ENCODE data around the gene NOX4.
"Not testable (repeated sequence)": the region's sequence is repeated elsewhere in the genome, so short reads cannot be mapped to it uniquely, and the experiment has no call there.

DNA sequence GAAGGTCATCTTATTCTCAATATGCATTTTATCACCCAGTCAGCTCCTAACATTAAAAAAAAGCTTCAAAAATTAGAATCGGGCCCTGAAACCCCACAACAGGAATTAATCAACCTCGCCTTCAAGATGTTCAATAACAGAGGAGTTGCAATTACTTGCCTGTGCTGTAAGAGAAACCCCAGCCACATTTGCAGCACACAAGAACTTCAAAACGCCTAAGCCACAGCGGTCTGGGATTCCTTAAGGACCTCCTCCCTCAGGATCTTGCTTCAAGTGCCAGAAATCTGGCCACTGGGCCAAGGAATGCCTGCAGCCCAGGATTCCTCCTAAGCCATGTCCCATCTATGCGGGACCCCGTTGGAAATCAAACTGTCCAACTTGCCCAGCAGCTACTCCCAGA, 108.2 kb downstream of the NOX4 start:
- not testable (repeated sequence) for TF ChIP-seq POLR2AphosphoS5 (IDR thresholded peaks at IDR 0.05)
- TF ChIP-seq, protein P1, sequence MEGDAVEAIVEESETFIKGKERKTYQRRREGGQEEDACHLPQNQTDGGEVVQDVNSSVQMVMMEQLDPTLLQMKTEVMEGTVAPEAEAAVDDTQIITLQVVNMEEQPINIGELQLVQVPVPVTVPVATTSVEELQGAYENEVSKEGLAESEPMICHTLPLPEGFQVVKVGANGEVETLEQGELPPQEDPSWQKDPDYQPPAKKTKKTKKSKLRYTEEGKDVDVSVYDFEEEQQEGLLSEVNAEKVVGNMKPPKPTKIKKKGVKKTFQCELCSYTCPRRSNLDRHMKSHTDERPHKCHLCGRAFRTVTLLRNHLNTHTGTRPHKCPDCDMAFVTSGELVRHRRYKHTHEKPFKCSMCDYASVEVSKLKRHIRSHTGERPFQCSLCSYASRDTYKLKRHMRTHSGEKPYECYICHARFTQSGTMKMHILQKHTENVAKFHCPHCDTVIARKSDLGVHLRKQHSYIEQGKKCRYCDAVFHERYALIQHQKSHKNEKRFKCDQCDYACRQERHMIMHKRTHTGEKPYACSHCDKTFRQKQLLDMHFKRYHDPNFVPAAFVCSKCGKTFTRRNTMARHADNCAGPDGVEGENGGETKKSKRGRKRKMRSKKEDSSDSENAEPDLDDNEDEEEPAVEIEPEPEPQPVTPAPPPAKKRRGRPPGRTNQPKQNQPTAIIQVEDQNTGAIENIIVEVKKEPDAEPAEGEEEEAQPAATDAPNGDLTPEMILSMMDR (IDR thresholded peaks at IDR 0.05), result not testable (repeated sequence)

All from stomach (tissue), 4 donors.